GM23338 (cell line): ENCODE data around the gene COL9A1. TPM values are rescaled to one million over a fixed set of nuclear protein-coding genes. Genes with fewer than 3 reads are reported as not detected.

ENCODE experiments used
- ATAC-seq: fragments of 200-7000 bp; cut with Tn5 transposase; 3 replicates; pipeline ENCODE4 v1.9.1; 2020
- DNase-seq: peaks from one replicate; pipeline ENCODE4 v3.0.0-alpha.2; 2015; ENCODE audit warnings: low spot score
- H2AFZ ChIP-seq: fragments of 200-600 bp; sonication (generic); 2 replicates; pipeline ENCODE4 v1.8.0; 2016; ENCODE audit warnings: antibody characterized with exemption, mild to moderate bottlenecking, moderate library complexity
- H3F3A ChIP-seq: fragments of 200-600 bp; sonication (generic); replicated peaks from 2 replicates; pipeline ENCODE4 v1.8.0; 2017; ENCODE audit warnings: antibody characterized with exemption, mixed run types, low read depth
- H3K27ac ChIP-seq: fragments of 200-600 bp; sonication (generic); 2 replicates; pipeline ENCODE4 v1.6.1; 2016; ENCODE audit warnings: low read depth
- H3K27me3 ChIP-seq: fragments of 200-600 bp; sonication (generic); 2 replicates; pipeline ENCODE4 v1.8.0; 2016; ENCODE audit warnings: mild to moderate bottlenecking, mixed run types, moderate library complexity; ENCODE audit not compliant: insufficient read depth
- H3K36me3 ChIP-seq: fragments of 200-600 bp; sonication (generic); 2 replicates; pipeline ENCODE4 v1.8.0; 2016; ENCODE audit warnings: mild to moderate bottlenecking; ENCODE audit not compliant: insufficient read depth
- H3K4me1 ChIP-seq: fragments of 200-600 bp; sonication (generic); 2 replicates; pipeline ENCODE4 v1.8.0; 2016; ENCODE audit warnings: mild to moderate bottlenecking, moderate library complexity; ENCODE audit not compliant: insufficient read depth
- H3K4me2 ChIP-seq: fragments of 200-600 bp; sonication (generic); 2 replicates; pipeline ENCODE4 v1.7.1; 2017; ENCODE audit warnings: mixed run types
- H3K4me3 ChIP-seq: fragments of 200-600 bp; sonication (generic); 2 replicates; pipeline ENCODE4 v1.6.1; 2016; ENCODE audit warnings: mixed run types
- H3K79me2 ChIP-seq: fragments of 200-600 bp; sonication (generic); replicated peaks from 2 replicates; pipeline ENCODE4 v1.8.0; 2017; ENCODE audit warnings: mild to moderate bottlenecking; ENCODE audit not compliant: insufficient read depth
- H3K9me2 ChIP-seq: fragments of 200-600 bp; sonication (generic); 2 replicates; pipeline ENCODE4 v1.8.0; 2017; ENCODE audit not compliant: insufficient read depth
- H4K20me1 ChIP-seq: fragments of 200-600 bp; sonication (generic); replicated peaks from 2 replicates; pipeline ENCODE4 v1.8.0; 2017; ENCODE audit warnings: mild to moderate bottlenecking; ENCODE audit not compliant: insufficient read depth
- H3K27ac Mint-ChIP-seq: 2 replicates; pipeline ENCODE4 v1.8.0; 2020; ENCODE audit warnings: inconsistent platforms, mild to moderate bottlenecking, moderate library complexity, mixed read lengths
- H3K27me3 Mint-ChIP-seq: 3 replicates; pipeline ENCODE4 v1.8.0; 2022; ENCODE audit warnings: low read depth, mild to moderate bottlenecking, moderate library complexity, mixed read lengths, inconsistent platforms; ENCODE audit not compliant: insufficient read depth, poor library complexity
- H3K36me3 Mint-ChIP-seq: 3 replicates; pipeline ENCODE4 v1.8.0; 2021; ENCODE audit warnings: low read depth, mild to moderate bottlenecking, inconsistent platforms, moderate library complexity, mixed read lengths
- H3K4me1 Mint-ChIP-seq: 3 replicates; pipeline ENCODE4 v1.8.0; 2020; ENCODE audit warnings: mild to moderate bottlenecking, inconsistent platforms, mixed read lengths
- H3K4me3 Mint-ChIP-seq: 3 replicates; pipeline ENCODE4 v1.8.0; 2021; ENCODE audit warnings: moderate library complexity, mild to moderate bottlenecking, inconsistent platforms, mixed read lengths
- H3K9me3 Mint-ChIP-seq: 3 replicates; pipeline ENCODE4 v1.8.0; 2020; ENCODE audit warnings: moderate library complexity, mild to moderate bottlenecking, inconsistent platforms, mixed read lengths
- EZH2 ChIP-seq: fragments of 200-600 bp; sonication (generic); IDR thresholded peaks from one replicate; pipeline ENCODE4 v1.8.0; 2017; ENCODE audit warnings: antibody characterized with exemption, mild to moderate bottlenecking, low read depth; ENCODE audit not compliant: unreplicated experiment
- EZH2phosphoT487 ChIP-seq: fragments of 200-600 bp; sonication (generic); IDR thresholded peaks from one replicate; pipeline ENCODE4 v1.8.1; 2018; ENCODE audit warnings: antibody characterized with exemption; ENCODE audit not compliant: unreplicated experiment
- JUNB ChIP-seq: IDR thresholded peaks from one replicate; pipeline ENCODE4 v1.6.1; 2016; ENCODE audit warnings: antibody characterized with exemption; ENCODE audit not compliant: unreplicated experiment
- NANOG ChIP-seq: IDR thresholded peaks from 2 replicates; pipeline ENCODE4 v1.6.1; 2016; ENCODE audit warnings: antibody characterized with exemption, borderline replicate concordance
- ZNF114 ChIP-seq: fragments of 250-450 bp; sonication (Bioruptor Pico); IDR thresholded peaks from 2 replicates; pipeline ENCODE4 v1.5.0; 2020; ENCODE audit warnings: mild to moderate bottlenecking, moderate library complexity
- ZNF331 ChIP-seq: fragments of 250-450 bp; sonication (Bioruptor Pico); IDR thresholded peaks from 2 replicates; pipeline ENCODE4 v1.5.0; 2020; ENCODE audit warnings: low read depth, mild to moderate bottlenecking, moderate library complexity
- polyA plus RNA-seq: library from polyadenylated mRNA; unstranded; fragments of >200 nt; fragmentation: Nextera tagmentation; extraction: Ambion mirVana; gene quantifications from 2 replicates; pipeline ENCODE4 v1.2.1, GENCODE V29; 2016
- total RNA-seq: library from RNA; depleted of rRNA; stranded (reverse); fragments of >200 nt; shearing (Covaris generic); gene quantifications from 2 replicates; pipeline ENCODE4 v1.2.3, GENCODE V29; 2014
- TF ChIP-seq, protein P1 (sequence below): fragments of 250-450 bp; sonication (Bioruptor Pico); IDR thresholded peaks from 2 replicates; pipeline ENCODE4 v1.5.0; 2020; ENCODE audit warnings: mild to moderate bottlenecking, moderate library complexity
- TF ChIP-seq, protein P2 (sequence below): IDR thresholded peaks from 2 replicates; pipeline ENCODE4 v1.6.1; 2016; ENCODE audit warnings: antibody characterized with exemption
- TF ChIP-seq, protein P3 (sequence below): IDR thresholded peaks from one replicate; pipeline ENCODE4 v1.6.1; 2018; ENCODE audit warnings: antibody characterized with exemption; ENCODE audit not compliant: unreplicated experiment
- TF ChIP-seq, protein P4 (sequence below), 2 experiments: fragments of 200-600 bp in 1 of 2; sonication (generic) in 1 of 2; conservative IDR thresholded peaks; 2 replicates each; pipeline versions ENCODE4 v1.5.1 to v1.6.1; 2016 to 2017; ENCODE audit warnings: antibody characterized with exemption in 2 of 2, low read depth in 2 of 2, mild to moderate bottlenecking in 2 of 2, moderate library complexity in 1 of 2

The COL9A1 gene
- total and polyA plus RNA-seq, 2 experiments from 2014 or later = 16.0 to 20.3 TPM

DNA sequence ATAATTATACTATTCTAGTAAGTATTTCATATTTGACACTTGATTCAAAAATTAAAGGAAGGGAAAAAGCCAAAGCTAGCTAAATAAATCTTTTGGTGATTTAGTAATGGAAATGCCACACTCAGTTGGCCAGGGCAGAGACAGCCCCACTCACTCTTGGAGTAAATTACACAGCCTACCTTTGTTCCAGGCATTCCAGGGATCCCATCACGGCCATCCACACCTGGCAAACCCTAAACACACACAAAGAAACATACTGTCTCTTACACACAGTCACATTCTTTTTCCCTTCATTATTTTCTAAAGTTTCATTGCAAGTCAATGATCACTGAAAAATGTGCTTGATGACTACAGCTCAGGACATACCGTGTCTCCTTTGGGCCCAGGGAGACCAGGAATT, 48.1 kb downstream of the COL9A1 start (continued):
- TF ChIP-seq, protein P1, sequence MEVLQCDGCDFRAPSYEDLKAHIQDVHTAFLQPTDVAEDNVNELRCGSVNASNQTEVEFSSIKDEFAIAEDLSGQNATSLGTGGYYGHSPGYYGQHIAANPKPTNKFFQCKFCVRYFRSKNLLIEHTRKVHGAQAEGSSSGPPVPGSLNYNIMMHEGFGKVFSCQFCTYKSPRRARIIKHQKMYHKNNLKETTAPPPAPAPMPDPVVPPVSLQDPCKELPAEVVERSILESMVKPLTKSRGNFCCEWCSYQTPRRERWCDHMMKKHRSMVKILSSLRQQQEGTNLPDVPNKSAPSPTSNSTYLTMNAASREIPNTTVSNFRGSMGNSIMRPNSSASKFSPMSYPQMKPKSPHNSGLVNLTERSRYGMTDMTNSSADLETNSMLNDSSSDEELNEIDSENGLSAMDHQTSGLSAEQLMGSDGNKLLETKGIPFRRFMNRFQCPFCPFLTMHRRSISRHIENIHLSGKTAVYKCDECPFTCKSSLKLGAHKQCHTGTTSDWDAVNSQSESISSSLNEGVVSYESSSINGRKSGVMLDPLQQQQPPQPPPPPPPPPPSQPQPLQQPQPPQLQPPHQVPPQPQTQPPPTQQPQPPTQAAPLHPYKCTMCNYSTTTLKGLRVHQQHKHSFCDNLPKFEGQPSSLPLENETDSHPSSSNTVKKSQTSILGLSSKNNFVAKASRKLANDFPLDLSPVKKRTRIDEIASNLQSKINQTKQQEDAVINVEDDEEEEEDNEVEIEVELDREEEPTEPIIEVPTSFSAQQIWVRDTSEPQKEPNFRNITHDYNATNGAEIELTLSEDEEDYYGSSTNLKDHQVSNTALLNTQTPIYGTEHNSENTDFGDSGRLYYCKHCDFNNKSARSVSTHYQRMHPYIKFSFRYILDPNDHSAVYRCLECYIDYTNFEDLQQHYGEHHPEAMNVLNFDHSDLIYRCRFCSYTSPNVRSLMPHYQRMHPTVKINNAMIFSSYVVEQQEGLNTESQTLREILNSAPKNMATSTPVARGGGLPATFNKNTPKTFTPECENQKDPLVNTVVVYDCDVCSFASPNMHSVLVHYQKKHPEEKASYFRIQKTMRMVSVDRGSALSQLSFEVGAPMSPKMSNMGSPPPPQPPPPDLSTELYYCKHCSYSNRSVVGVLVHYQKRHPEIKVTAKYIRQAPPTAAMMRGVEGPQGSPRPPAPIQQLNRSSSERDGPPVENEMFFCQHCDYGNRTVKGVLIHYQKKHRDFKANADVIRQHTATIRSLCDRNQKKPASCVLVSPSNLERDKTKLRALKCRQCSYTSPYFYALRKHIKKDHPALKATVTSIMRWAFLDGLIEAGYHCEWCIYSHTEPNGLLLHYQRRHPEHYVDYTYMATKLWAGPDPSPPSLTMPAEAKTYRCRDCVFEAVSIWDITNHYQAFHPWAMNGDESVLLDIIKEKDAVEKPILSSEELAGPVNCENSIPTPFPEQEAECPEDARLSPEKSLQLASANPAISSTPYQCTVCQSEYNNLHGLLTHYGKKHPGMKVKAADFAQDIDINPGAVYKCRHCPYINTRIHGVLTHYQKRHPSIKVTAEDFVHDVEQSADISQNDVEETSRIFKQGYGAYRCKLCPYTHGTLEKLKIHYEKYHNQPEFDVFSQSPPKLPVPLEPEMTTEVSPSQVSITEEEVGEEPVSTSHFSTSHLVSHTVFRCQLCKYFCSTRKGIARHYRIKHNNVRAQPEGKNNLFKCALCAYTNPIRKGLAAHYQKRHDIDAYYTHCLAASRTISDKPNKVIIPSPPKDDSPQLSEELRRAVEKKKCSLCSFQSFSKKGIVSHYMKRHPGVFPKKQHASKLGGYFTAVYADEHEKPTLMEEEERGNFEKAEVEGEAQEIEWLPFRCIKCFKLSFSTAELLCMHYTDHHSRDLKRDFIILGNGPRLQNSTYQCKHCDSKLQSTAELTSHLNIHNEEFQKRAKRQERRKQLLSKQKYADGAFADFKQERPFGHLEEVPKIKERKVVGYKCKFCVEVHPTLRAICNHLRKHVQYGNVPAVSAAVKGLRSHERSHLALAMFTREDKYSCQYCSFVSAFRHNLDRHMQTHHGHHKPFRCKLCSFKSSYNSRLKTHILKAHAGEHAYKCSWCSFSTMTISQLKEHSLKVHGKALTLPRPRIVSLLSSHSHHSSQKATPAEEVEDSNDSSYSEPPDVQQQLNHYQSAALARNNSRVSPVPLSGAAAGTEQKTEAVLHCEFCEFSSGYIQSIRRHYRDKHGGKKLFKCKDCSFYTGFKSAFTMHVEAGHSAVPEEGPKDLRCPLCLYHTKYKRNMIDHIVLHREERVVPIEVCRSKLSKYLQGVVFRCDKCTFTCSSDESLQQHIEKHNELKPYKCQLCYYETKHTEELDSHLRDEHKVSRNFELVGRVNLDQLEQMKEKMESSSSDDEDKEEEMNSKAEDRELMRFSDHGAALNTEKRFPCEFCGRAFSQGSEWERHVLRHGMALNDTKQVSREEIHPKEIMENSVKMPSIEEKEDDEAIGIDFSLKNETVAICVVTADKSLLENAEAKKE (CRISPR knock-in tag) = no peak
- no peak for TF ChIP-seq JUNB

DNA sequence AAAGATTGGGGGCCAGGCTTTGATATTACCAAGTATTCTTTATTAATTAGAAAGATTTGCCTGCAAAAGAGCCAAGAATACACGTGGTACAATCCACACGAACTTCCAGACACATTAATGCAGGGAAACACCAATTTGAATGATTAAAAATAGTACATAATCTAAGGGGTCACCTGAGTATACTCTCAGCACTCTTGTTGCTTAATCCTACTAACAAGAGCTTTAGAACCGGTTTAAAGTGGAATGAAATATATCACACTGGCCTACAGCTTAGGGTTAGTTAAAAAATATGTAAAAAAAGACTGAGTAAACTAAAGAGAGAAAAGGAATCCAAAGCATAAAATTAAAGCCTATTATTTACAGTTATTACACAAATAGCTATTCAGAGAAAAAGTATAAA, 49.0 kb downstream of the COL9A1 start:
- H3K27me3 ChIP-seq = no peaks in the 10 kb centered on the region
- H3K27me3 Mint-ChIP-seq = no peaks in the 10 kb centered on the region
- no peak overlapping the region for H3K4me2 ChIP-seq
- H3K79me2 ChIP-seq = no peaks in the 10 kb centered on the region
- H4K20me1 ChIP-seq = no peaks in the 10 kb centered on the region
- DNase-seq (no peak), ATAC-seq (no peak)
- H3K36me3 ChIP-seq = no peaks in the 10 kb centered on the region
- no peak overlapping the region for H3K4me3 Mint-ChIP-seq
- no peak overlapping the region for H3K27ac ChIP-seq
- peaks cover 4% of the 10 kb centered on the region; the same call in 2 of the 3 replicates for H3K36me3 Mint-ChIP-seq
- H3K4me1 ChIP-seq = no peaks in the 10 kb centered on the region
- no peak overlapping the region for H3K4me3 ChIP-seq
- H3K9me3 Mint-ChIP-seq = no peaks in the 10 kb centered on the region
- no peaks in the 10 kb centered on the region for H3K9me2 ChIP-seq
- no peak overlapping the region for H3K27ac Mint-ChIP-seq
- no peaks in the 10 kb centered on the region for H3K4me1 Mint-ChIP-seq
- no peaks in the 10 kb centered on the region for H3F3A ChIP-seq
- H2AFZ ChIP-seq = no peak overlapping the region
- TF ChIP-seq EZH2 (no peak), NANOG (no peak), ZNF114 (CRISPR knock-in tag) (no peak), JUNB (no peak), EZH2phosphoT487 (no peak), ZNF331 (CRISPR knock-in tag) (no peak)
- TF ChIP-seq, protein P2, sequence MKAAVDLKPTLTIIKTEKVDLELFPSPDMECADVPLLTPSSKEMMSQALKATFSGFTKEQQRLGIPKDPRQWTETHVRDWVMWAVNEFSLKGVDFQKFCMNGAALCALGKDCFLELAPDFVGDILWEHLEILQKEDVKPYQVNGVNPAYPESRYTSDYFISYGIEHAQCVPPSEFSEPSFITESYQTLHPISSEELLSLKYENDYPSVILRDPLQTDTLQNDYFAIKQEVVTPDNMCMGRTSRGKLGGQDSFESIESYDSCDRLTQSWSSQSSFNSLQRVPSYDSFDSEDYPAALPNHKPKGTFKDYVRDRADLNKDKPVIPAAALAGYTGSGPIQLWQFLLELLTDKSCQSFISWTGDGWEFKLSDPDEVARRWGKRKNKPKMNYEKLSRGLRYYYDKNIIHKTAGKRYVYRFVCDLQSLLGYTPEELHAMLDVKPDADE = no peak
- TF ChIP-seq, protein P3, sequence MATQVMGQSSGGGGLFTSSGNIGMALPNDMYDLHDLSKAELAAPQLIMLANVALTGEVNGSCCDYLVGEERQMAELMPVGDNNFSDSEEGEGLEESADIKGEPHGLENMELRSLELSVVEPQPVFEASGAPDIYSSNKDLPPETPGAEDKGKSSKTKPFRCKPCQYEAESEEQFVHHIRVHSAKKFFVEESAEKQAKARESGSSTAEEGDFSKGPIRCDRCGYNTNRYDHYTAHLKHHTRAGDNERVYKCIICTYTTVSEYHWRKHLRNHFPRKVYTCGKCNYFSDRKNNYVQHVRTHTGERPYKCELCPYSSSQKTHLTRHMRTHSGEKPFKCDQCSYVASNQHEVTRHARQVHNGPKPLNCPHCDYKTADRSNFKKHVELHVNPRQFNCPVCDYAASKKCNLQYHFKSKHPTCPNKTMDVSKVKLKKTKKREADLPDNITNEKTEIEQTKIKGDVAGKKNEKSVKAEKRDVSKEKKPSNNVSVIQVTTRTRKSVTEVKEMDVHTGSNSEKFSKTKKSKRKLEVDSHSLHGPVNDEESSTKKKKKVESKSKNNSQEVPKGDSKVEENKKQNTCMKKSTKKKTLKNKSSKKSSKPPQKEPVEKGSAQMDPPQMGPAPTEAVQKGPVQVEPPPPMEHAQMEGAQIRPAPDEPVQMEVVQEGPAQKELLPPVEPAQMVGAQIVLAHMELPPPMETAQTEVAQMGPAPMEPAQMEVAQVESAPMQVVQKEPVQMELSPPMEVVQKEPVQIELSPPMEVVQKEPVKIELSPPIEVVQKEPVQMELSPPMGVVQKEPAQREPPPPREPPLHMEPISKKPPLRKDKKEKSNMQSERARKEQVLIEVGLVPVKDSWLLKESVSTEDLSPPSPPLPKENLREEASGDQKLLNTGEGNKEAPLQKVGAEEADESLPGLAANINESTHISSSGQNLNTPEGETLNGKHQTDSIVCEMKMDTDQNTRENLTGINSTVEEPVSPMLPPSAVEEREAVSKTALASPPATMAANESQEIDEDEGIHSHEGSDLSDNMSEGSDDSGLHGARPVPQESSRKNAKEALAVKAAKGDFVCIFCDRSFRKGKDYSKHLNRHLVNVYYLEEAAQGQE = no peak
- TF ChIP-seq, protein P4, sequence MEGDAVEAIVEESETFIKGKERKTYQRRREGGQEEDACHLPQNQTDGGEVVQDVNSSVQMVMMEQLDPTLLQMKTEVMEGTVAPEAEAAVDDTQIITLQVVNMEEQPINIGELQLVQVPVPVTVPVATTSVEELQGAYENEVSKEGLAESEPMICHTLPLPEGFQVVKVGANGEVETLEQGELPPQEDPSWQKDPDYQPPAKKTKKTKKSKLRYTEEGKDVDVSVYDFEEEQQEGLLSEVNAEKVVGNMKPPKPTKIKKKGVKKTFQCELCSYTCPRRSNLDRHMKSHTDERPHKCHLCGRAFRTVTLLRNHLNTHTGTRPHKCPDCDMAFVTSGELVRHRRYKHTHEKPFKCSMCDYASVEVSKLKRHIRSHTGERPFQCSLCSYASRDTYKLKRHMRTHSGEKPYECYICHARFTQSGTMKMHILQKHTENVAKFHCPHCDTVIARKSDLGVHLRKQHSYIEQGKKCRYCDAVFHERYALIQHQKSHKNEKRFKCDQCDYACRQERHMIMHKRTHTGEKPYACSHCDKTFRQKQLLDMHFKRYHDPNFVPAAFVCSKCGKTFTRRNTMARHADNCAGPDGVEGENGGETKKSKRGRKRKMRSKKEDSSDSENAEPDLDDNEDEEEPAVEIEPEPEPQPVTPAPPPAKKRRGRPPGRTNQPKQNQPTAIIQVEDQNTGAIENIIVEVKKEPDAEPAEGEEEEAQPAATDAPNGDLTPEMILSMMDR (conservative IDR thresholded peaks at IDR 0.05; ENCODE audit: low read depth in 2 of 2) = no peak
